ENCODE results near the gene SH3PXD2A. TPM values are rescaled to one million over a fixed set of nuclear protein-coding genes. Genes with fewer than 3 reads are reported as not detected.

SH3PXD2A gene
- total and polyA plus RNA-seq, 5 donors from 2014 or later: 0.24 to 15.4 (median 0.47) TPM

DNA sequence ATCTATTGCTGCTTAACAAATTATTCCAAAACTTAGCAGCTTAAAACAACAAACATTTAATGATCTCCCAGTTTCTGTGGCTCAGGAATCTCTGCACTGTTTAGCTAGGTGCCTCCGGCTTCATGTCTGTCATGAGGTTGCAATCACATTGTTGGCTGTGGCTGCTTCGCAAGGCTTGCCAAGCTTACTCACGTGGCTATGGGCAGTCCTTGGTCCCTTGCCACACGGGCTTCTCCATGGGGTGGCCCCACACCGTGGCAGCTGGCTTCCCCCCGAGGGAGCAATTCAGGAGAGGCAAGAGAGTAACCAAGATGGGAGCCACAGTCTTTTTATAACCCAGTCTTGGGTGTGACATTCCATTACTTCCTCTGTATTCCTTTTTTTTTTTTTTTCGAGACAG is 294.5 kb downstream of the SH3PXD2A start:
- H3K27me3 Mint-ChIP-seq: peaks cover 37% of the 10 kb centered on the region
- H3K9me3 Mint-ChIP-seq: peaks cover 0 to 3% (median 0%) of the 10 kb centered on the region in 7 donors
- DNase-seq (no peak), ATAC-seq (ENCODE audit: low read depth in 2 of 2) (no peak)
- Histone ChIP-seq H3K27me3 (ENCODE audit: control insufficient read depth, insufficient read depth, low read length) (peaks cover 1% of the 10 kb centered on the region), H3K36me3 (ENCODE audit: control insufficient read depth, insufficient read depth, low read length) (no peaks in the 10 kb centered on the region), H3K4me3 (ENCODE audit: low read depth, low read length) (no peak overlapping the region), H3K27ac (ENCODE audit: insufficient read depth, low read length, poor library complexity, severe bottlenecking) (no peak overlapping the region), H3K9me3 (ENCODE audit: control insufficient read depth in 2 of 2, low read length in 2 of 2) (no peaks in the 10 kb centered on the region), H3K4me1 (ENCODE audit: control insufficient read depth, insufficient read depth, low read length, poor library complexity, severe bottlenecking) (no peaks in the 10 kb centered on the region)
- no peaks in the 10 kb centered on the region for H3K36me3 Mint-ChIP-seq
- H3K4me3 Mint-ChIP-seq: no peak overlapping the region
- H3K27ac Mint-ChIP-seq: no peak overlapping the region
- H3K4me1 Mint-ChIP-seq: peaks cover 0 to 2% (median 0%) of the 10 kb centered on the region in 4 donors

DNA sequence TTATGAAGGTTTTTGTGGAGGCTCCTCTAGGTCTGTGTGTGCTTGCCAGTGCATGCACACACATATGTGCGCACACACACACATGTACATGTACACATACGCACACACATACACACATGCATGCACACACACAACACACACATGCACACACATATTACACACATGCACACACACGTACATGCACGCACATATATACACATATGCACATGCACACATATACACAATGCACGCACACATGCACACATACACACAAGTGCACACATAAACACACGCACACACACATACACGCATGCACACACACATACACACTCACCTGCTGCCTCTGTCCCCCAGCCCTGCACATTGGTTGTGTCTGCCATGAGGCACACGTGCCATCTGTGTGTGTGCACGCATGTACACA is 295.6 kb downstream of the SH3PXD2A start:
- peaks cover 42% of the 10 kb centered on the region for H3K27me3 Mint-ChIP-seq
- Histone ChIP-seq H3K36me3 (ENCODE audit: control insufficient read depth, insufficient read depth, low read length) (no peaks in the 10 kb centered on the region), H3K4me3 (ENCODE audit: low read depth, low read length) (no peak overlapping the region), H3K27ac (ENCODE audit: insufficient read depth, low read length, poor library complexity, severe bottlenecking) (no peak overlapping the region), H3K27me3 (ENCODE audit: control insufficient read depth, insufficient read depth, low read length) (peaks cover 5% of the 10 kb centered on the region), H3K4me1 (ENCODE audit: control insufficient read depth, insufficient read depth, low read length, poor library complexity, severe bottlenecking) (no peaks in the 10 kb centered on the region), H3K9me3 (ENCODE audit: control insufficient read depth in 2 of 2, low read length in 2 of 2) (no peaks in the 10 kb centered on the region)
- ATAC-seq (ENCODE audit: low read depth in 2 of 2) (no peak), DNase-seq (no peak)
- H3K27ac Mint-ChIP-seq: no peak overlapping the region
- H3K36me3 Mint-ChIP-seq: no peaks in the 10 kb centered on the region
- peaks cover 0 to 3% (median 0%) of the 10 kb centered on the region in 7 donors for H3K9me3 Mint-ChIP-seq
- no peak overlapping the region for H3K4me3 Mint-ChIP-seq
- peaks cover 0 to 9% (median under 1%) of the 10 kb centered on the region in 4 donors for H3K4me1 Mint-ChIP-seq

DNA sequence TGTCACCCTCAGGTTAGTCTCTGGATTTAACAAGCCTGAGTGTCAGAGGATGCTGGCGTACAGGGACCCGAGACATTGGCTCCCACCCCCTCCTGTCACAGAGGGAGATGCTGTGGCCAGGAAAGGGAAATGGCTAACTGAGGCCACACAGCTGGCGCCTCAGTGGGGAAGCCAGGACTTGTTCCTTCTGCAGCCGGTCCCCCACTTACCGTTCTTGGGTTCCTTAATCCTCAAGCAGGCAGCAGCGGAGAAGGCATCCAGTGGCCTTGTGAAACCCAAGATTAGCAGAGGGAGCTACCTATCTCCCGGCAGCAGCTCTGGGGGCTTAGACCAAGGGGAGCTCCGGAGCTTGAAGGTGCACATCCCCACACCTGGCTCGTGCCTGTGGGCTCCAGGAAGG is 296.5 kb downstream of the SH3PXD2A start:
- H3K4me3 ChIP-seq (ENCODE audit: low read depth, low read length): no peak overlapping the region
- H3K36me3 ChIP-seq (ENCODE audit: control insufficient read depth, insufficient read depth, low read length): no peaks in the 10 kb centered on the region
- no peaks in the 10 kb centered on the region for H3K4me1 ChIP-seq (ENCODE audit: control insufficient read depth, insufficient read depth, low read length, poor library complexity, severe bottlenecking)
- no peak overlapping the region for H3K27ac ChIP-seq (ENCODE audit: insufficient read depth, low read length, poor library complexity, severe bottlenecking)
- H3K9me3 ChIP-seq (ENCODE audit: control insufficient read depth in 2 of 2, low read length in 2 of 2): no peaks in the 10 kb centered on the region
- Mint-ChIP-seq H3K9me3 (peaks cover 0 to 3% (median 0%) of the 10 kb centered on the region in 7 donors), H3K27me3 (peaks cover 51% of the 10 kb centered on the region), H3K27ac (no peak overlapping the region), H3K4me1 (peaks cover 0 to 18% (median 6%) of the 10 kb centered on the region in 4 donors), H3K36me3 (no peaks in the 10 kb centered on the region), H3K4me3 (no peak overlapping the region)
- peaks cover 5% of the 10 kb centered on the region for H3K27me3 ChIP-seq (ENCODE audit: control insufficient read depth, insufficient read depth, low read length)
- ATAC-seq (ENCODE audit: low read depth in 2 of 2) (no peak), DNase-seq (no peak)

DNA sequence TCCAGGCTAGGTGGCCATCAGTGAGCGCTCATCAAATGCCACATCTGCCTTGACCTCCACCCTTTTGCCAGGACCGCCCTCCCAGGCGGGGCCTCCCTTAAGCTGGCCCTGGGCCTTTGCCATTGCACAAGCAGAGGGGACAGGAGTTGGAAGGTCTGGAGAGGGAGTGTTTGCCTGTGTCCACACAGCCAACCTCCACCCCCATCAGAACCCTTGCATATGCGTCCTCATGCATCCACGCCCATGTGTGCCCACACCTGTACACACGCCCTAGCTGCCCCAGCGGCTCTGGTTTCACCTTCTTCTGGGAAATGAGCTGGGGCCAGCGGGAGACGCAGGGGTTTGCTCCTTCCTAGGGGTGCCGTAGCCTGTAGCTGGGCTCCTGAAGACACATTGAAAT is 297.9 kb downstream of the SH3PXD2A start:
- no peak overlapping the region for H3K27ac ChIP-seq (ENCODE audit: insufficient read depth, low read length, poor library complexity, severe bottlenecking)
- no peak overlapping the region for H3K4me3 ChIP-seq (ENCODE audit: low read depth, low read length)
- peaks cover 0 to 3% (median 0%) of the 10 kb centered on the region in 7 donors for H3K9me3 Mint-ChIP-seq
- no peak overlapping the region for H3K4me3 Mint-ChIP-seq
- no peaks in the 10 kb centered on the region for H3K36me3 Mint-ChIP-seq
- ATAC-seq (ENCODE audit: low read depth in 2 of 2) (no peak), DNase-seq (no peak)
- no peaks in the 10 kb centered on the region for H3K36me3 ChIP-seq (ENCODE audit: control insufficient read depth, insufficient read depth, low read length)
- peaks cover 58% of the 10 kb centered on the region for H3K27me3 Mint-ChIP-seq
- peaks cover 5% of the 10 kb centered on the region for H3K27me3 ChIP-seq (ENCODE audit: control insufficient read depth, insufficient read depth, low read length)
- H3K4me1 Mint-ChIP-seq: peaks cover 0 to 20% (median 6%) of the 10 kb centered on the region in 4 donors
- no peaks in the 10 kb centered on the region for H3K4me1 ChIP-seq (ENCODE audit: control insufficient read depth, insufficient read depth, low read length, poor library complexity, severe bottlenecking)
- H3K9me3 ChIP-seq (ENCODE audit: control insufficient read depth in 2 of 2, low read length in 2 of 2): no peaks in the 10 kb centered on the region
- no peak overlapping the region for H3K27ac Mint-ChIP-seq

DNA sequence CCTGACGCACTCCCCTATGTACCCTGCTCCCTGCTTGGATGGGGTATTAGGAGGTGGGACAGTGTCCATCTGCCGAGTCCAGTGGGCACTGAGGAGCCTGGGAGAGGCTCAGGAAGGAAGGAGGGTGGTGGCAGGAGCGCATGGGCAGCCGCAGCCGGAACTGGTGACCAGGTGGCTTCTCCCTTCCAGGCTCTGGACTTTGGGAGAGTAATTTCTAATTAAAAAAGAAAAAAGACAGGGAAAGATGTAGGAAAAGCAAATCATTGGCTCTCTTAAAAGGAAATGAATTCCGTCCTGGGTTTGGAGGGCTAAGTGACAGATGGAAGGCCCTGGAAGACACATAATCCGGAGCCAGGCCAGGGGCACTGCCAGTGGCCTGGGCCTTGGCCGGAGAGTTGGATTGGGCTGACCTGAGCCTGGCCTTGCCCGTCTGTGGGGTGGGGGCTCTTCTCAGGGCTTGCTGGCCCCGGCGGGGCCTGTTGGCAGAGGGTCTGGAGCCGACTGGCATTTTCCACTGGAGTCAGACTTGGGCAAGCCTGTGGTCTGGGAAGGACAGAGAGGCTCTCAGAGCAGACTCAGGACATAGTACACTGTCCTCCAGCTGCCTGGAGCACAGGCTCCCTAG is 298.9 kb downstream of the SH3PXD2A start:
- no peak overlapping the region for H3K4me3 ChIP-seq (ENCODE audit: low read depth, low read length)
- no peaks in the 10 kb centered on the region for H3K36me3 ChIP-seq (ENCODE audit: control insufficient read depth, insufficient read depth, low read length)
- ATAC-seq (ENCODE audit: low read depth in 2 of 2): no peak
- no peak overlapping the region for H3K4me3 Mint-ChIP-seq
- H3K27me3 ChIP-seq (ENCODE audit: control insufficient read depth, insufficient read depth, low read length): peaks cover 5% of the 10 kb centered on the region
- no peaks in the 10 kb centered on the region for H3K9me3 ChIP-seq (ENCODE audit: control insufficient read depth in 2 of 2, low read length in 2 of 2)
- peaks cover 0 to 20% (median 6%) of the 10 kb centered on the region in 4 donors for H3K4me1 Mint-ChIP-seq
- H3K27ac Mint-ChIP-seq: no peak overlapping the region
- peaks cover 55% of the 10 kb centered on the region for H3K27me3 Mint-ChIP-seq
- peaks cover 0 to 3% (median 0%) of the 10 kb centered on the region in 7 donors for H3K9me3 Mint-ChIP-seq
- no peaks in the 10 kb centered on the region for H3K4me1 ChIP-seq (ENCODE audit: control insufficient read depth, insufficient read depth, low read length, poor library complexity, severe bottlenecking)
- no peak for DNase-seq
- H3K36me3 Mint-ChIP-seq: no peaks in the 10 kb centered on the region
- H3K27ac ChIP-seq (ENCODE audit: insufficient read depth, low read length, poor library complexity, severe bottlenecking): no peak overlapping the region

DNA sequence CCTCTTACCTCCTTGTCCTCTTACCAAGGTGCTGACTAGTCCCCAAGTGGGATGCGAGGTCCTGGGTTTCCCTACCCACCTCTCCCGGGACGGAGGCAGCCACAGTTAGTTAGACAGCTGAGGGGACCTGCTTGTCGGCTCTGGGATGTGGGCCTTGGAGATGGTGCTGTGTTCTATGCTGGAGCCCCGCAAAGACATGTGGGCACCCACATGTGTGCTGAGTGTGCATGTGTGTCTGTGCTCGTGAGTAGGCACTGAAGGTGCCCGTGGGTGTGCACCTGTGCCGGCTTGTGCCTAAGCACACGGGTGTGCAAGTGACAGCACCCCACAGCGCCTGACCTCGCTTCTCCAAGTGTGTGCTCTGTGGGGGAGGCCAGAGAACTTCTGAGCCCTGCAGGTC is 299.7 kb downstream of the SH3PXD2A start:
- Histone ChIP-seq H3K9me3 (ENCODE audit: control insufficient read depth in 2 of 2, low read length in 2 of 2) (no peaks in the 10 kb centered on the region), H3K27me3 (ENCODE audit: control insufficient read depth, insufficient read depth, low read length) (peaks cover 5% of the 10 kb centered on the region), H3K36me3 (ENCODE audit: control insufficient read depth, insufficient read depth, low read length) (no peaks in the 10 kb centered on the region), H3K4me1 (ENCODE audit: control insufficient read depth, insufficient read depth, low read length, poor library complexity, severe bottlenecking) (no peaks in the 10 kb centered on the region), H3K4me3 (ENCODE audit: low read depth, low read length) (no peak overlapping the region), H3K27ac (ENCODE audit: insufficient read depth, low read length, poor library complexity, severe bottlenecking) (no peak overlapping the region)
- Mint-ChIP-seq H3K27me3 (peaks cover 53% of the 10 kb centered on the region), H3K4me3 (peak overlapping the region in 2 of 4 donors; percentile 22 to 46), H3K27ac (no peak overlapping the region), H3K9me3 (peaks cover 0 to 3% (median 0%) of the 10 kb centered on the region in 7 donors), H3K36me3 (no peaks in the 10 kb centered on the region), H3K4me1 (peaks cover 0 to 20% (median 6%) of the 10 kb centered on the region in 4 donors)
- ATAC-seq (ENCODE audit: low read depth in 2 of 2) (no peak), DNase-seq (no peak)

DNA sequence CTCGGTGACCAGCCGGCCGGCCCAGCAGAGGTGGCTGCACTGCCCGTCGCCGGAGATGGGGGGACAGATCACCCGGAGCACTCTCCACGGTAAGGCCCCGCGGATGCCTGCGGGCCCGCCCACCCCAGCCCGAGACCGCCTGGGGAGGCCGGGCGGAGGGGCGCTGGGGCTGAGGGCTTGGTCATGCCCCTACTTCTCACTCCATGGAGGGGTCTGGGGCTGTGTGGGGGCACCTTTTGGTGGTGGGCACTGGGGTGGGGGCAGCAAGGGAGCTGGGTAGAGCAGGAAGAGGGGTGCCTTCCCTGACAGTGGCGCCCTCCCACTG is 300.1 kb downstream of the SH3PXD2A start:
- H3K27me3 Mint-ChIP-seq: peaks cover 53% of the 10 kb centered on the region
- H3K36me3 Mint-ChIP-seq: no peaks in the 10 kb centered on the region
- Histone ChIP-seq H3K27me3 (ENCODE audit: control insufficient read depth, insufficient read depth, low read length) (peaks cover 5% of the 10 kb centered on the region), H3K27ac (ENCODE audit: insufficient read depth, low read length, poor library complexity, severe bottlenecking) (no peak overlapping the region), H3K4me1 (ENCODE audit: control insufficient read depth, insufficient read depth, low read length, poor library complexity, severe bottlenecking) (no peaks in the 10 kb centered on the region), H3K36me3 (ENCODE audit: control insufficient read depth, insufficient read depth, low read length) (no peaks in the 10 kb centered on the region), H3K4me3 (ENCODE audit: low read depth, low read length) (no peak overlapping the region), H3K9me3 (ENCODE audit: control insufficient read depth in 2 of 2, low read length in 2 of 2) (no peaks in the 10 kb centered on the region)
- H3K9me3 Mint-ChIP-seq: peaks cover 0 to 3% (median 0%) of the 10 kb centered on the region in 7 donors
- ATAC-seq (ENCODE audit: low read depth in 2 of 2) (no peak), DNase-seq (no peak)
- peaks cover 0 to 20% (median 6%) of the 10 kb centered on the region in 4 donors for H3K4me1 Mint-ChIP-seq
- peak overlapping the region in 2 of 4 donors; percentile 22 to 46 for H3K4me3 Mint-ChIP-seq
- no peak overlapping the region for H3K27ac Mint-ChIP-seq
